ENCODE measurements around the gene COL19A1. TPM values are rescaled to one million over a fixed set of nuclear protein-coding genes. Genes with fewer than 3 reads are reported as not detected.
"Not testable (repeated sequence)": the region's sequence is repeated elsewhere in the genome, so short reads cannot be mapped to it uniquely, and the experiment has no call there.

COL19A1 gene
- total RNA-seq, 1 donor from 2014 or later = not detected

DNA sequence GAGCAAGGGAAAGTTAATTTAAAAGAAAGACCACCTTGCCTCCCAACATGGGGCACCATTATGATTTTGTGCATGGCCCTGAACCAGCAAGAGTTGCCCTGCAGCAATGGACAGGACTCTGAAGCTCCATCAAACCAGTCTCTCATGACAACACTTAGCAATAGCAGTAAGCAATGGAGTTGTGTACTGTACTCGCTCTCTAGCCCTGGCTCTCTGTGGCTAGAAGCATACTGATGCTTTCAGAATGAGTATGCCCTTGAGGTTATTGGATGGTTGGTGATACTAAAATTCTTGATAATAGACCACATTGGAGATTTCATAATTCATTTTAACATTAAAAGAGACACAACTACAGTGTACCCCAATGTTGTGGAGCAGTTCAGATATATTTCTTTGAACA is 46.3 kb upstream of the COL19A1 start:
- no peaks in the 10 kb centered on the region for H3K27me3 ChIP-seq
- no peaks in the 10 kb centered on the region for H3K36me3 ChIP-seq
- no peak overlapping the region for H3K4me3 ChIP-seq
- no peak for TF ChIP-seq CTCF (IDR thresholded peaks at IDR 0.05)
- no peaks in the 10 kb centered on the region for H3K4me1 ChIP-seq
- no peak for ATAC-seq
- DNase-seq = no peak
- no peaks in the 10 kb centered on the region for H3K9me3 ChIP-seq
- intact Hi-C loops (cut with DNase I) = no loop called here
- H3K27ac ChIP-seq = no peak overlapping the region

DNA sequence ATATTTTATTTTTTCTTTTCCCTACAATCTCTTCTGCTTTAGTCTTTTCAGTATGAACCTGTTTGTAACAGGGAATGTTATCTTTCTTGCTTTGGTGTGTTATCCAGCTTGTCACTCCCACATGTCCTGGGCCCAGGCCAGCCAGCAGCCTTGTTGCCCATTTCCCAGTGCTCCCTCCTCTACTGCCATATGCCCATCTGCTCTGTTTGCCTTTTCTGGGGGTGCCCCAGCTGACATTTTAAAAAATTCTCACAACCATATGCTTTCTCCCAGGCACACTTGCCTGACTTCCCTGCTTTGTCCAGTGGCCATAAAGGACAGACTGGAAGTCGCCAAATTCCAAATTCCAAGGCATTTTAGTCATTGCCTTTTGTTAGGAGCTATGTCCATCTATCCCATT is 45.9 kb upstream of the COL19A1 start:
- intact Hi-C loops (cut with DNase I) = no loop called here
- H3K27ac ChIP-seq = no peak overlapping the region
- H3K36me3 ChIP-seq = no peaks in the 10 kb centered on the region
- no peaks in the 10 kb centered on the region for H3K27me3 ChIP-seq
- no peak for TF ChIP-seq CTCF (IDR thresholded peaks at IDR 0.05)
- DNase-seq = no peak
- no peak overlapping the region for H3K4me3 ChIP-seq
- H3K4me1 ChIP-seq = no peaks in the 10 kb centered on the region
- no peaks in the 10 kb centered on the region for H3K9me3 ChIP-seq
- ATAC-seq = no peak

DNA sequence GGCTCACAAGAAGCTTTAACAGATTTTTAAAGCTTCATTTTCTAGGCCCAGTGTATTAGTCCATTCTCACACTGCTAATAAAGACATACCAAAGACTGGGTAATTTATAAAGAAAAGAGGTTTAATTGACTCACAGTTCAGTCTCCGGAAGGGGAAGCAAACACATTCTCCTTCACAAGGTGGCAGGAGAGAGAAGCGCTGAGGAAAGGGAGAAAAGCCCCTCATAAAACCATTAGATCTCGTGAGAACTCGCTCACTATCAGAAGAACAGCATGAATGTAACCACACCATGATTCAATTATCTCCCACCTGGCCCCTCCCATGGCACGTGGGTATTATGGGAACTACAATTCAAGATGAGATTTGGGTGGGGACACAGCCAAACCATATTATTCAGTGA is 42.0 kb upstream of the COL19A1 start:
- H3K27me3 ChIP-seq; intact Hi-C loops (cut with DNase I); ATAC-seq; H3K27ac ChIP-seq; H3K4me3 ChIP-seq; H3K36me3 ChIP-seq; H3K9me3 ChIP-seq; DNase-seq; H3K4me1 ChIP-seq: not testable (repeated sequence)

DNA sequence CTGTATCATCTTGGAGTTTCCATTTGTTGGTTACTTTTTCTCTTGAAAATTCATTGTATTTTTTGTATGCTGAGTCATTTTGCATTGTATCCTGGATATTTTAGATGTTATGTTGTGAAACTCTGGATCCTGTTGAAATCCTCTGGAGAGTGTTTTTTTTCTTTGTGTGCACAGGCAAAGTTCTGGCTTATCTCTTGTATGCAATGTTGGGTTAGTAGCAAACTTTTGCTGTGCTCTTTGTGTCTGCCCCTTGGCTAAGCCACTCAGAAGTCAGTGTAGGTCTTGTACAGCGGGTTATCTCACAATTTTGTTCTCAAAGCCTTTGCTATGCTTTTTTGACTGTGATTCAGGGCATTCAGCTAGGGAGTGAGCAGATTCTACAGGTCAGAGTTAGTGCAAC is 40.5 kb upstream of the COL19A1 start:
- H3K36me3 ChIP-seq = no peaks in the 10 kb centered on the region
- H3K27me3 ChIP-seq = no peaks in the 10 kb centered on the region
- DNase-seq = no peak
- no peak for TF ChIP-seq CTCF (IDR thresholded peaks at IDR 0.05)
- no peaks in the 10 kb centered on the region for H3K9me3 ChIP-seq
- ATAC-seq = peak; percentile 36
- H3K4me3 ChIP-seq = no peak overlapping the region
- H3K27ac ChIP-seq = no peak overlapping the region
- H3K4me1 ChIP-seq = no peaks in the 10 kb centered on the region
- intact Hi-C loops (cut with DNase I) = no loop called here

- no peaks in the 10 kb centered on the region for H3K36me3 ChIP-seq
- no peak for DNase-seq
- no peak overlapping the region for H3K27ac ChIP-seq
- no peaks in the 10 kb centered on the region for H3K4me1 ChIP-seq
- ATAC-seq = no peak
- H3K27me3 ChIP-seq = no peaks in the 10 kb centered on the region
- no peak for TF ChIP-seq CTCF (IDR thresholded peaks at IDR 0.05)
- no peaks in the 10 kb centered on the region for H3K9me3 ChIP-seq
- intact Hi-C loops (cut with DNase I) = no loop called here
- no peak overlapping the region for H3K4me3 ChIP-seq
These were observed 39.0 kb upstream of the COL19A1 start for GRCh38 chr6:69827276-69827893.

- intact Hi-C loops (cut with DNase I) = no loop called here
- DNase-seq (no peak), ATAC-seq (no peak)
These were observed 33.8 kb upstream of the COL19A1 start for GRCh38 chr6:69832558-69832957.

More at GRCh38 chr6:69832558-69832957, 33.8 kb upstream of the COL19A1 start:
- no peak for TF ChIP-seq CTCF (IDR thresholded peaks at IDR 0.05)
- no peaks in the 10 kb centered on the region for H3K27me3 ChIP-seq
- H3K27ac ChIP-seq = no peak overlapping the region
- H3K4me1 ChIP-seq = no peaks in the 10 kb centered on the region
- H3K9me3 ChIP-seq = no peaks in the 10 kb centered on the region
- H3K4me3 ChIP-seq = no peak overlapping the region
- no peaks in the 10 kb centered on the region for H3K36me3 ChIP-seq
